GM23338 (cell line): Measurements from ENCODE around the gene SHISA6.

ENCODE experiments used
- CREB1 ChIP-seq: fragments of 250-450 bp; sonication (Bioruptor Pico); IDR thresholded peaks from 2 replicates; pipeline ENCODE4 v1.5.0; 2020; ENCODE audit warnings: low read depth, mild to moderate bottlenecking, moderate library complexity
- CTCF ChIP-seq, 2 experiments: fragments of 200-600 bp in 1 of 2; sonication (generic) in 1 of 2; conservative IDR thresholded peaks; 2 replicates each; pipeline versions ENCODE4 v1.5.1 to v1.6.1; 2016 to 2017; ENCODE audit warnings: antibody characterized with exemption in 2 of 2, low read depth in 2 of 2, mild to moderate bottlenecking in 2 of 2, moderate library complexity in 1 of 2
- ETS1 ChIP-seq: IDR thresholded peaks from 2 replicates; pipeline ENCODE4 v1.6.1; 2016; ENCODE audit warnings: antibody characterized with exemption
- EZH2 ChIP-seq: fragments of 200-600 bp; sonication (generic); IDR thresholded peaks from one replicate; pipeline ENCODE4 v1.8.0; 2017; ENCODE audit warnings: antibody characterized with exemption, mild to moderate bottlenecking, low read depth; ENCODE audit not compliant: unreplicated experiment
- EZH2phosphoT487 ChIP-seq: fragments of 200-600 bp; sonication (generic); IDR thresholded peaks from one replicate; pipeline ENCODE4 v1.8.1; 2018; ENCODE audit warnings: antibody characterized with exemption; ENCODE audit not compliant: unreplicated experiment
- JUNB ChIP-seq: IDR thresholded peaks from one replicate; pipeline ENCODE4 v1.6.1; 2016; ENCODE audit warnings: antibody characterized with exemption; ENCODE audit not compliant: unreplicated experiment
- NANOG ChIP-seq: IDR thresholded peaks from 2 replicates; pipeline ENCODE4 v1.6.1; 2016; ENCODE audit warnings: antibody characterized with exemption, borderline replicate concordance
- POLR2AphosphoS5 ChIP-seq: IDR thresholded peaks from 2 replicates; pipeline ENCODE4 v1.6.1; 2016; ENCODE audit warnings: antibody characterized with exemption, low read depth
- REST ChIP-seq: IDR thresholded peaks from one replicate; pipeline ENCODE4 v1.6.1; 2018; ENCODE audit warnings: antibody characterized with exemption; ENCODE audit not compliant: unreplicated experiment
- ZNF114 ChIP-seq: fragments of 250-450 bp; sonication (Bioruptor Pico); IDR thresholded peaks from 2 replicates; pipeline ENCODE4 v1.5.0; 2020; ENCODE audit warnings: mild to moderate bottlenecking, moderate library complexity

GRCh38 chr17:11551442-11551841, 310.4 kb downstream of the SHISA6 start:
- TF ChIP-seq CTCF (conservative IDR thresholded peaks at IDR 0.05; ENCODE audit: low read depth in 2 of 2) (no peak), EZH2phosphoT487 (no peak), POLR2AphosphoS5 (no peak), EZH2 (no peak), JUNB (no peak), CREB1 (CRISPR knock-in tag) (no peak), REST (no peak), NANOG (no peak), ZNF114 (no peak), ETS1 (no peak)
